Upper lobe of right lung (tissue), 1 donor: ENCODE results near the gene OR56B4. TPM values are rescaled to one million over a fixed set of nuclear protein-coding genes. Genes with fewer than 3 reads are reported as not detected.

Source experiments
- ATAC-seq: fragments of 200-7000 bp; cut with Tn5 transposase; one replicate; pipeline ENCODE4 v1.9.1; 2020; ENCODE audit warnings: mild to moderate bottlenecking, moderate library complexity
- DNase-seq: peaks from one replicate; pipeline ENCODE4 v3.0.0-alpha.2; 2020
- H3K27ac ChIP-seq: fragments of 200-600 bp; one replicate; pipeline ENCODE4 v1.8.0; 2022
- H3K27me3 ChIP-seq: fragments of 200-600 bp; one replicate; pipeline ENCODE4 v1.8.0; 2022; ENCODE audit warnings: mild to moderate bottlenecking
- H3K36me3 ChIP-seq: fragments of 200-600 bp; one replicate; pipeline ENCODE4 v1.8.0; 2022
- H3K4me1 ChIP-seq: fragments of 200-600 bp; one replicate; pipeline ENCODE4 v1.8.0; 2022
- H3K4me3 ChIP-seq: fragments of 200-600 bp; one replicate; pipeline ENCODE4 v1.8.0; 2022; ENCODE audit warnings: mild to moderate bottlenecking
- H3K9me3 ChIP-seq: fragments of 200-600 bp; one replicate; pipeline ENCODE4 v1.8.0; 2022
- CTCF ChIP-seq: fragments of 200-600 bp; IDR thresholded peaks from one replicate; pipeline ENCODE4 v1.8.0; 2022; ENCODE audit warnings: antibody characterized with exemption
- intact Hi-C: fragments of 100-400 bp; cut with DNase I; formaldehyde crosslinking; loops from one replicate; pipeline ENCODE4 v1.11.0; 2022
- total RNA-seq: library from RNA; stranded (reverse); fragmentation: NEBNext Ultra II Directional; extraction: Animal tissue kit (Norgen Biotek cat#: 25700); gene quantifications from one replicate; pipeline ENCODE4 v1.2.1, GENCODE V29; 2021
- donor health status: DM: no; HTN: yes; CAD: no; lungs with severe emphysema.

The OR56B4 gene
- total RNA-seq, 1 donor from 2014 or later = not detected

DNA sequence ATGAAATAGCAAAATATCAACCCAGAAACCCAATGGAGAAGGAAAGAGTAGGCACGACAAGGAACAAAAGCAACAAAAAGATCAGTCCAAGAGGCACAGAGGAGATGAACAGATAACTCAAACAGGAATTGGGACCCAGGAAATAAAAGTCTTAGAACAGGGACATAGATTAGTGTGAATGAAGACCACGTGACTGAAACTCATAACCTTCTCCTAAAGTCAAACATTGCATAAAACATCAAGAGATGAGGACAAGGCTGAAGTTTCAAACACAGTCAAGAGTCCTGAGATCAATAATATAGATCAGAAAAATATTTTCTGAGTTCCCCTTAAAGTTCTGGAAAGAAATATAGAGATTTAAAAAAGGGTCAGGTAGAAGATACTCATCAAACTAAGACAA is 24.4 kb upstream of the OR56B4 start:
- intact Hi-C loops = no loop called here
- H3K27me3 ChIP-seq = no peaks in the 10 kb centered on the region
- no peaks in the 10 kb centered on the region for H3K9me3 ChIP-seq
- no peak overlapping the region for H3K27ac ChIP-seq
- DNase-seq (no peak), ATAC-seq (no peak)
- H3K36me3 ChIP-seq = no peaks in the 10 kb centered on the region
- no peaks in the 10 kb centered on the region for H3K4me1 ChIP-seq
- no peak overlapping the region for H3K4me3 ChIP-seq
- no peak for TF ChIP-seq CTCF

GRCh38 chr11:6084587-6084986 is 22.9 kb upstream of the OR56B4 start:
- Histone ChIP-seq H3K4me1 (no peaks in the 10 kb centered on the region), H3K9me3 (no peaks in the 10 kb centered on the region), H3K27ac (no peak overlapping the region), H3K27me3 (no peaks in the 10 kb centered on the region), H3K4me3 (no peak overlapping the region), H3K36me3 (no peaks in the 10 kb centered on the region)
- no peak for TF ChIP-seq CTCF
- DNase-seq = no peak
- intact Hi-C loops = no loop called here
- peak; percentile 15 for ATAC-seq

- no peaks in the 10 kb centered on the region for H3K27me3 ChIP-seq
- intact Hi-C loops = no loop called here
- no peaks in the 10 kb centered on the region for H3K36me3 ChIP-seq
- ATAC-seq (no peak), DNase-seq (no peak)
- TF ChIP-seq CTCF = no peak
- H3K4me1 ChIP-seq = no peaks in the 10 kb centered on the region
- H3K9me3 ChIP-seq = no peaks in the 10 kb centered on the region
- H3K27ac ChIP-seq = no peak overlapping the region
- H3K4me3 ChIP-seq = no peak overlapping the region
These were observed 13.3 kb upstream of the OR56B4 start for GRCh38 chr11:6094186-6094585.

GRCh38 chr11:6095798-6096197 is 11.7 kb upstream of the OR56B4 start:
- Histone ChIP-seq H3K36me3 (no peaks in the 10 kb centered on the region), H3K4me3 (no peak overlapping the region), H3K9me3 (no peaks in the 10 kb centered on the region), H3K27me3 (no peaks in the 10 kb centered on the region), H3K4me1 (no peaks in the 10 kb centered on the region), H3K27ac (no peak overlapping the region)
- ATAC-seq (no peak), DNase-seq (no peak)
- intact Hi-C loops = no loop called here
- TF ChIP-seq CTCF = no peak

GRCh38 chr11:6096417-6096816 is 11.1 kb upstream of the OR56B4 start:
- no peak for TF ChIP-seq CTCF
- no peak overlapping the region for H3K27ac ChIP-seq
- intact Hi-C loops = no loop called here
- H3K27me3 ChIP-seq = no peaks in the 10 kb centered on the region
- H3K9me3 ChIP-seq = no peaks in the 10 kb centered on the region
- H3K36me3 ChIP-seq = no peaks in the 10 kb centered on the region
- ATAC-seq (no peak), DNase-seq (no peak)
- H3K4me1 ChIP-seq = no peaks in the 10 kb centered on the region
- no peak overlapping the region for H3K4me3 ChIP-seq

DNA sequence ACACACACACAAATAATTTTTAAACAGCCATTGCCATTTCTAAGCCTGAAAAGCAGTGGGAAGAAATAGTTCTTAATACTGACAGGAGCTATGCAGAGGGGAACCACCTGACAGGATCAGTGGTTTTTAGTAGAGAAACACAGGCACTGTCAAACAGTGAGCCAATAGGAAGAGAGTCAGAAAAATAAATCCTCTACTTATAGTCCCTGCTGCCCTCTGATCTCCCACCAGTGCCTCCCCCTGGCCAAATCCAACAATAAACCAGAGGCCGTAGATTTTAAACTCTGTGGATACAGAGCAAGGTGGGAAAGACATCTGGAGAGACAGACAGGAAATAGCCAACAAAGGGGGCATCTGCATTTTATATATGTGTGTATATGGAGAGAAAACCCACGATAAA is 7.9 kb upstream of the OR56B4 start:
- H3K9me3 ChIP-seq = no peaks in the 10 kb centered on the region
- intact Hi-C loops = no loop called here
- ATAC-seq (no peak), DNase-seq (no peak)
- no peak overlapping the region for H3K27ac ChIP-seq
- H3K4me3 ChIP-seq = no peak overlapping the region
- no peak for TF ChIP-seq CTCF
- H3K27me3 ChIP-seq = no peaks in the 10 kb centered on the region
- H3K4me1 ChIP-seq = no peaks in the 10 kb centered on the region
- H3K36me3 ChIP-seq = no peaks in the 10 kb centered on the region
